ENCODE data around the gene ALS2CL.

DNA sequence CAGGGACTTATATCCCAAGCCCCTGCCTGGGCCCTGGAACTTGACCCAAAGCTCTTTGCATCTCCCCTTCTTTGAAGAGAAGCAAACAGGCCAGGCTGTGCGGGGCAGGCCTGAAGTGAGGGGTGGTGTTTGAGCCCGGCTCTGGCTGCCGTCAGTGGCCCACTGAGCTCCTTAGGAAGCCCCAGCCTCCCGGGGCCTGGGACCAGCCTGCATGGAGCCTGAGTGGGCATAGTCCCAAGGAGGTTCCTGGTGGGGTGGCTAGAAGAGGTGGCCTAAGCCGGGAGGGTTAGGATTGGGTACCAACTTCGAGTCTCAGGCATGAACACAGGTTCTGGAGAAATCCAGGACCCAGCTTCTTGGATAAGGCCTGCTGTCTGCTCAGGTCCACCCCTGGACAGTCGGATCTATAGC, 14.1 kb upstream of the ALS2CL start:
- TF ChIP-seq, protein P1, sequence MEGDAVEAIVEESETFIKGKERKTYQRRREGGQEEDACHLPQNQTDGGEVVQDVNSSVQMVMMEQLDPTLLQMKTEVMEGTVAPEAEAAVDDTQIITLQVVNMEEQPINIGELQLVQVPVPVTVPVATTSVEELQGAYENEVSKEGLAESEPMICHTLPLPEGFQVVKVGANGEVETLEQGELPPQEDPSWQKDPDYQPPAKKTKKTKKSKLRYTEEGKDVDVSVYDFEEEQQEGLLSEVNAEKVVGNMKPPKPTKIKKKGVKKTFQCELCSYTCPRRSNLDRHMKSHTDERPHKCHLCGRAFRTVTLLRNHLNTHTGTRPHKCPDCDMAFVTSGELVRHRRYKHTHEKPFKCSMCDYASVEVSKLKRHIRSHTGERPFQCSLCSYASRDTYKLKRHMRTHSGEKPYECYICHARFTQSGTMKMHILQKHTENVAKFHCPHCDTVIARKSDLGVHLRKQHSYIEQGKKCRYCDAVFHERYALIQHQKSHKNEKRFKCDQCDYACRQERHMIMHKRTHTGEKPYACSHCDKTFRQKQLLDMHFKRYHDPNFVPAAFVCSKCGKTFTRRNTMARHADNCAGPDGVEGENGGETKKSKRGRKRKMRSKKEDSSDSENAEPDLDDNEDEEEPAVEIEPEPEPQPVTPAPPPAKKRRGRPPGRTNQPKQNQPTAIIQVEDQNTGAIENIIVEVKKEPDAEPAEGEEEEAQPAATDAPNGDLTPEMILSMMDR (IDR thresholded peaks at IDR 0.05; ENCODE audit: poor library complexity), result no peak
- TF ChIP-seq EZH2 (IDR thresholded peaks at IDR 0.05; ENCODE audit: borderline replicate concordance), result no peak
- TF ChIP-seq EZH2phosphoT487 (IDR thresholded peaks at IDR 0.05; ENCODE audit: low read depth, severe bottlenecking, unreplicated experiment), result no peak

All from hepatocyte (in vitro differentiated cells).